ENCODE data around the gene CMTM5.

CMTM5 gene

GRCh38 chr14:23376482-23377197 is at the start of gene CMTM5:
Gene CMTM5, plus strand, starts transcription at chr14:23377046. Its CDS starts 206 bp downstream, at chr14:23377252.
- DNase-seq (ENCODE audit: low read depth) = no peak
- H3K4me3 ChIP-seq (ENCODE audit: low read depth, low read length) = no peak within 1 kb of the TSS

GRCh38 chr14:23327947-23328744 is 48.7 kb upstream of the CMTM5 start:
- no peak for DNase-seq (ENCODE audit: low read depth)
- no peak overlapping the region for H3K4me3 ChIP-seq (ENCODE audit: low read depth, low read length)

- no peak overlapping the region for H3K4me3 ChIP-seq (ENCODE audit: low read depth, low read length)
- DNase-seq (ENCODE audit: low read depth) = no peak
These were observed 41.2 kb upstream of the CMTM5 start for GRCh38 chr14:23335623-23336022.

GRCh38 chr14:23339506-23340268 is 37.2 kb upstream of the CMTM5 start:
- no peak overlapping the region for H3K4me3 ChIP-seq (ENCODE audit: low read depth, low read length)
- DNase-seq (ENCODE audit: low read depth) = no peak

GRCh38 chr14:23344481-23344880 is 32.4 kb upstream of the CMTM5 start:
- no peak for DNase-seq (ENCODE audit: low read depth)
- H3K4me3 ChIP-seq (ENCODE audit: low read depth, low read length) = no peak overlapping the region

GRCh38 chr14:23345987-23346692 is 30.7 kb upstream of the CMTM5 start:
- H3K4me3 ChIP-seq (ENCODE audit: low read depth, low read length) = no peak overlapping the region
- DNase-seq (ENCODE audit: low read depth) = no peak

DNA sequence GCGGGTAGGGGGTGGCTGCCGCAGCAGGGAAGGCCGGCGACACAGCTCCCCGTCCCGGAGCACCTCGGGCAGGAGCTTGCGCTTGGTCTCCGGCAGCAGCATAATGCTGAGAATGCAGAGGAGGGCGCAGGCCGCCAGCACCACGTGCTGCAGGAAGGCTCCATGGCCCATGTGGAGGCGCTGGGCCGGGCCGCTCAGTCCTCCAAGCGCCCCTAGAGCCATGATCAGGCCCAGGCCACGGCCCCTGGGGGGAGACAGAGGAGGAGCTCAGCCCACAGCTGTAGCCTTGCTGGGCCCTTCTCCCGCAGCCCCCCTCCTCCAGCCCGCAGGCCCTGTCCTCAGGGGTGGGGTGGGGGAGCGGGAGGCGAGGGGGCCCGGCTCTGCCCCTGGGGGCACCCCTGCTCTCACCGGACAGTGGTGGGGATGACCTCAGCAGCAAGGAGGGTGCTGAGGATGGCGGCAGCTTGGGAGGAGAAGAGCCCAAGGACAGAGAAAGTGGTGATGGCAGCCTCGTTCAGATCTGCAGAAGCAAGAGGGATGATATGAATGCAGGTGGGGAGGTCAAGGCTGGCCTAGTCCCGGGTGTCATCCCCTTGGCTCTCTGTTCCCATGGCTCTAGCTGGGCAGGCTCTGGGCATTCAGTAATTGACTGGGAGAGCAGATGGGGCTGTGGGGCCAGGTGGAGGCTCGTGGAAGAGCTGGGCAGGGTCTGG is 30.0 kb upstream of the CMTM5 start:
- no peak overlapping the region for H3K4me3 ChIP-seq (ENCODE audit: low read depth, low read length)
- DNase-seq (ENCODE audit: low read depth) = no peak

GRCh38 chr14:23347406-23348296 is 29.2 kb upstream of the CMTM5 start:
- DNase-seq (ENCODE audit: low read depth) = no peak

GRCh38 chr14:23348297-23348655 is 28.6 kb upstream of the CMTM5 start:
- no peak for DNase-seq (ENCODE audit: low read depth)
- no peak overlapping the region for H3K4me3 ChIP-seq (ENCODE audit: low read depth, low read length)

More at GRCh38 chr14:23347406-23348296, 29.2 kb upstream of the CMTM5 start:
- H3K4me3 ChIP-seq (ENCODE audit: low read depth, low read length) = no peak overlapping the region

- no peak for DNase-seq (ENCODE audit: low read depth)
- no peak overlapping the region for H3K4me3 ChIP-seq (ENCODE audit: low read depth, low read length)
These were observed 27.5 kb upstream of the CMTM5 start for GRCh38 chr14:23349156-23349845.

DNA sequence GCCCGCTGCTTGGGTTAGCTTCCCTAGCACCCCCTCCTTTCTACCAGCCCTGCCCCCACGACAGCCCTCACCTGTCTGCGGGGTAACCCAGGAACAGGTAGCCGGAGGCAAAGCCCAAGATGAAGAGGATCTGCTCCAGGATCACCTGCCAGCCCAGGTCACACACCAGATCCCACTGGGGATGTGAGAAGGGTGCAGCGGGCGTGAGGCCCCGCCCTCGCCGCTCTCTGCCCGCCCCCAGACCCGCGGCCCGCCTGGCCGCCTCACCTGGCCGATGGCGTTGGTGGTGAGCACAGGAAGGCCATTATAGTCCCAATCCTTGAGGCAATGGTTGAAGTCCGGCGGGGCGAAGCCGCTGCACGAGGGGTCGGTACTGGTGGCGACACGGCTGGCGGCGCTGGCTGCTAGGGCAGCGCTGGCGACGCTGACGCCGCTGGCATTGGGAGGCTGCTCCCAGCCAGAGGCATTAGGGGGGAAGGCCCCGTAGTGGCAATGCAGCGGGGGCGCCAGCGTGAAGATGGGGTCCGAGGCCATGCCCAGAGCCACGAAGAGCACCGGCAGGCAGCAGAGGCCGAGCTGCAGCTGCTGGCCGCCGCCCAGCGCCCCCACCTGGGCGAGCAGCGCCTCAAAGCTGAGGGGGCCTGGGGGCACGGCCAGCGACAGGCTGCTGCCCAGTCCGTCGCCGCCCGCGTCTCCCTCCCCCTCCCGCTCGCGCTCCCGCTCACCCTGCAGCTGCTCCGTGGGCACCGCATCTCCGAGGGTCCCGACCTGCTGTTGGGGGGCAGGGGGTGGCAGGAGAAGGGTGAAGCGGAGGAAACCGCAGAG is 25.0 kb upstream of the CMTM5 start:
- no peak for DNase-seq (ENCODE audit: low read depth)
- H3K4me3 ChIP-seq (ENCODE audit: low read depth, low read length) = peak overlapping the region; percentile 84

GRCh38 chr14:23352506-23353432 is 24.1 kb upstream of the CMTM5 start, which contains the start of gene SLC22A17:
Gene SLC22A17, minus strand, starts transcription at chr14:23352887.
- H3K4me3 ChIP-seq (ENCODE audit: low read depth, low read length) = peak within 1 kb of the TSS; percentile 84
- peak; percentile 73 for DNase-seq (ENCODE audit: low read depth)

DNA sequence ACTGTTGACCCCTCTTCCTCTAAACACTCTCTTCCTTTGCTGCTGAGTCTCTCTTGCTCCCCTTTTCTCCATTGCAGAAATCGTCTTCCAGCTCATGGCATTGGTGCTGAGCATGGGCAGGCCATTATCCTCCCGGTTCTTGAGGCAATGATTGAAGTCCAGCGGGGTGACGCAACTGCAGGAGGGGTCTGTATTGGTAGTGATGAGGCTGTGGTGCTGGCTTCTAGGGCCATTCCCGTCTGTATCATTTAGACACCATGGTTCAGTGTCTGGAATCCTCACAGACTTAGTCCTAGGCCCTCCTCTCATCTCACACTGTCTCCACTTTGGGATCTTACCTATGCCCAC is 23.4 kb upstream of the CMTM5 start:
- no peak overlapping the region for H3K4me3 ChIP-seq (ENCODE audit: low read depth, low read length)
- DNase-seq (ENCODE audit: low read depth) = no peak

GRCh38 chr14:23354990-23355389 is 21.9 kb upstream of the CMTM5 start:
- H3K4me3 ChIP-seq (ENCODE audit: low read depth, low read length) = no peak overlapping the region
- no peak for DNase-seq (ENCODE audit: low read depth)

DNA sequence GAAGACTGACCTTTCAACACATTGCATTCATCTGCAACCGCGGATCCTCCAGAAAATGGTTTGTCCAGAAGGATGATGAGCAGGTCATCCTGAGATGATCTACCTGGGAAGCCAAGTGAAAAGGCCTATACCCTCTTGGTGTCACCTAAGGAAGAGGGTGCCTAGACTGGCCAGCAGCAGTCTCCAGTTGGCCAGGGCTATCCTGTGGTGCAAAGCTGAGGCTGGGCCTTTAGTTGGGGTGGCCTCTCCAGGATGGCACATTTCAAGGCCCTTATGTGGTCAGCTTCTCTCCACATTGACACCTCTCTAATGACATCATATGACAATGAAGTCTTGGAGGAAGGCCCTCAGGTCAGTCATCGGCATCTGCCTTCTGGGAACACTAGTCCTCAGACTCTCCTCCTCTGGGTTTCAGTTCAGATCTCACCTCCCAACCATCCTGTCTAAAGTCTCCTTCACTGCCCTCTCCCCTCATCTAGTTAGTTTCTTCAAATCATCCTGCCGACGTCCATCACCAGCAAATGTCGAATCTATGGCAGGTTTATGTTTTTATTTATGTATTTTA is 20.9 kb upstream of the CMTM5 start:
- no peak for DNase-seq (ENCODE audit: low read depth)

More for the DNA sequence above, 20.9 kb upstream of the CMTM5 start:
- no peak overlapping the region for H3K4me3 ChIP-seq (ENCODE audit: low read depth, low read length)

All from skeletal muscle cell (primary cell).